ENCODE data around the gene CENPL. TPM values are rescaled to one million over a fixed set of nuclear protein-coding genes. Genes with fewer than 3 reads are reported as not detected.

CENPL gene
- total and polyA plus RNA-seq, 10 of the 15 experiments (the other 5 are each of a cell fraction or from before 2014, with no cell fraction given): 14.9 to 32.1 (median 24.5) TPM

- in situ Hi-C loops (cut with MboI) (no loop called here), intact Hi-C loops (cut with micrococcal nuclease; ENCODE audit: unreplicated experiment) (loop anchor here (10.0 kb wide), 2 partner anchors 143 to 353 kb away; no protein-coding TSS in a partner anchor)
- ChIA-PET RAD21 (ENCODE audit: unreplicated experiment) (no interaction called here), CTCF (interaction anchor here (0.7 kb wide), 1 partner anchor 432 kb away, joined by 3 read pairs; no protein-coding TSS in a partner anchor), SMC1A (ENCODE audit: uncharacterized antibody, unreplicated experiment) (interaction anchor here (1.4 to 2.2 kb wide), 2 partner anchors 15 to 1036 kb away, joined by 4 to 5 read pairs; no protein-coding TSS in a partner anchor), POLR2A (interaction anchor here (0.7 kb wide), 1 partner anchor 17 kb away, joined by 3 read pairs; no protein-coding TSS in a partner anchor)
- Histone ChIP-seq H4K20me1 (ENCODE audit: control insufficient read depth, insufficient read depth) (no peaks in the 10 kb centered on the region), H3K79me2 (ENCODE audit: control insufficient read depth, insufficient read depth, low read length) (peaks cover 27% of the 10 kb centered on the region), H2AFZ (ENCODE audit: control insufficient read depth, low read depth, low read length) (no peak overlapping the region), H3K4me1 (ENCODE audit: control insufficient read depth, insufficient read depth, low read length) (peaks cover 4% of the 10 kb centered on the region; the same call in 1 of the 2 replicates), H3K4me2 (ENCODE audit: control insufficient read depth, insufficient read depth) (no peak overlapping the region), H3K4me3 (no peak overlapping the region), H3K27me3 (replicated peaks in 1 of 2; ENCODE audit: control insufficient read depth in 2 of 2, insufficient read depth in 2 of 2, low read length in 1 of 2) (no peaks in the 10 kb centered on the region), H3K27ac (ENCODE audit: control insufficient read depth, insufficient read depth) (no peak overlapping the region), H3K36me3 (ENCODE audit: control insufficient read depth in 2 of 2, insufficient read depth in 2 of 2, low read length in 1 of 2) (peaks cover 4 to 35% of the 10 kb centered on the region in 2 experiments), H3K9ac (ENCODE audit: control insufficient read depth, insufficient read depth, low read length) (no peak overlapping the region), H3K9me3 (replicated peaks; ENCODE audit: control insufficient read depth, insufficient read depth, low read length) (no peaks in the 10 kb centered on the region)
- DNase-seq (ENCODE audit: low read depth, low spot score) (no peak), FAIRE-seq (no peak), ATAC-seq (peak; percentile 21)
- WGBS (ENCODE audit: insufficient coverage, insufficient replicate concordance, low lambda C conversion rate, missing lambda C conversion rate): 80% methylated on average over 7 of the region's 7 CpGs
- BruUV-seq (replicated peaks): no TSS peak
- no peak for TF ChIP-seq CEBPZ (IDR thresholded peaks at IDR 0.05; ENCODE audit: low read depth, low read length)
- 0 out of 2 replicates have a peak, but pooled peaks have one; percentile 8 for TF ChIP-seq BMI1 (IDR thresholded peaks at IDR 0.05; ENCODE audit: borderline replicate concordance)
- TF ChIP-seq EGR1 (IDR thresholded peaks at IDR 0.05; ENCODE audit: borderline replicate concordance in 1 of 2, low read depth in 2 of 2, low read length in 2 of 2): no peak
- TF ChIP-seq, protein P1, sequence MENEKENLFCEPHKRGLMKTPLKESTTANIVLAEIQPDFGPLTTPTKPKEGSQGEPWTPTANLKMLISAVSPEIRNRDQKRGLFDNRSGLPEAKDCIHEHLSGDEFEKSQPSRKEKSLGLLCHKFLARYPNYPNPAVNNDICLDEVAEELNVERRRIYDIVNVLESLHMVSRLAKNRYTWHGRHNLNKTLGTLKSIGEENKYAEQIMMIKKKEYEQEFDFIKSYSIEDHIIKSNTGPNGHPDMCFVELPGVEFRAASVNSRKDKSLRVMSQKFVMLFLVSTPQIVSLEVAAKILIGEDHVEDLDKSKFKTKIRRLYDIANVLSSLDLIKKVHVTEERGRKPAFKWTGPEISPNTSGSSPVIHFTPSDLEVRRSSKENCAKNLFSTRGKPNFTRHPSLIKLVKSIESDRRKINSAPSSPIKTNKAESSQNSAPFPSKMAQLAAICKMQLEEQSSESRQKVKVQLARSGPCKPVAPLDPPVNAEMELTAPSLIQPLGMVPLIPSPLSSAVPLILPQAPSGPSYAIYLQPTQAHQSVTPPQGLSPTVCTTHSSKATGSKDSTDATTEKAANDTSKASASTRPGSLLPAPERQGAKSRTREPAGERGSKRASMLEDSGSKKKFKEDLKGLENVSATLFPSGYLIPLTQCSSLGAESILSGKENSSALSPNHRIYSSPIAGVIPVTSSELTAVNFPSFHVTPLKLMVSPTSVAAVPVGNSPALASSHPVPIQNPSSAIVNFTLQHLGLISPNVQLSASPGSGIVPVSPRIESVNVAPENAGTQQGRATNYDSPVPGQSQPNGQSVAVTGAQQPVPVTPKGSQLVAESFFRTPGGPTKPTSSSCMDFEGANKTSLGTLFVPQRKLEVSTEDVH (IDR thresholded peaks at IDR 0.05; ENCODE audit: low read depth, partially characterized antibody): no peak
- TF ChIP-seq ZNF24 (IDR thresholded peaks at IDR 0.05): no peak
- 0 out of 2 replicates have a peak, but pooled peaks have one; percentile 46 for TF ChIP-seq SMAD5 (IDR thresholded peaks at IDR 0.05; ENCODE audit: low read depth)
- TF ChIP-seq YBX1 (IDR thresholded peaks at IDR 0.05): no peak
- TF ChIP-seq, protein P2, sequence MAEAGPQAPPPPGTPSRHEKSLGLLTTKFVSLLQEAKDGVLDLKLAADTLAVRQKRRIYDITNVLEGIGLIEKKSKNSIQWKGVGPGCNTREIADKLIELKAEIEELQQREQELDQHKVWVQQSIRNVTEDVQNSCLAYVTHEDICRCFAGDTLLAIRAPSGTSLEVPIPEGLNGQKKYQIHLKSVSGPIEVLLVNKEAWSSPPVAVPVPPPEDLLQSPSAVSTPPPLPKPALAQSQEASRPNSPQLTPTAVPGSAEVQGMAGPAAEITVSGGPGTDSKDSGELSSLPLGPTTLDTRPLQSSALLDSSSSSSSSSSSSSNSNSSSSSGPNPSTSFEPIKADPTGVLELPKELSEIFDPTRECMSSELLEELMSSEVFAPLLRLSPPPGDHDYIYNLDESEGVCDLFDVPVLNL (IDR thresholded peaks at IDR 0.05; ENCODE audit: low read depth, low read length): no peak
- TF ChIP-seq, protein P3, sequence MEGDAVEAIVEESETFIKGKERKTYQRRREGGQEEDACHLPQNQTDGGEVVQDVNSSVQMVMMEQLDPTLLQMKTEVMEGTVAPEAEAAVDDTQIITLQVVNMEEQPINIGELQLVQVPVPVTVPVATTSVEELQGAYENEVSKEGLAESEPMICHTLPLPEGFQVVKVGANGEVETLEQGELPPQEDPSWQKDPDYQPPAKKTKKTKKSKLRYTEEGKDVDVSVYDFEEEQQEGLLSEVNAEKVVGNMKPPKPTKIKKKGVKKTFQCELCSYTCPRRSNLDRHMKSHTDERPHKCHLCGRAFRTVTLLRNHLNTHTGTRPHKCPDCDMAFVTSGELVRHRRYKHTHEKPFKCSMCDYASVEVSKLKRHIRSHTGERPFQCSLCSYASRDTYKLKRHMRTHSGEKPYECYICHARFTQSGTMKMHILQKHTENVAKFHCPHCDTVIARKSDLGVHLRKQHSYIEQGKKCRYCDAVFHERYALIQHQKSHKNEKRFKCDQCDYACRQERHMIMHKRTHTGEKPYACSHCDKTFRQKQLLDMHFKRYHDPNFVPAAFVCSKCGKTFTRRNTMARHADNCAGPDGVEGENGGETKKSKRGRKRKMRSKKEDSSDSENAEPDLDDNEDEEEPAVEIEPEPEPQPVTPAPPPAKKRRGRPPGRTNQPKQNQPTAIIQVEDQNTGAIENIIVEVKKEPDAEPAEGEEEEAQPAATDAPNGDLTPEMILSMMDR (IDR thresholded peaks at IDR 0.05 in 2 of 3, conservative IDR thresholded peaks at IDR 0.05 in 1 of 3; ENCODE audit: control insufficient read depth in 2 of 3, extremely low read depth in 1 of 3, insufficient read depth in 1 of 3, low read depth in 3 of 3, low read length in 3 of 3): no peak
- TF ChIP-seq PAX5 (IDR thresholded peaks at IDR 0.05; ENCODE audit: borderline replicate concordance, low read depth, low read length): no peak
- no peak for TF ChIP-seq IRF3 (IDR thresholded peaks at IDR 0.05)
- TF ChIP-seq SMAD1 (IDR thresholded peaks at IDR 0.05; ENCODE audit: low read depth, partially characterized antibody): no peak
- no peak for TF ChIP-seq NFYB (IDR thresholded peaks at IDR 0.05; ENCODE audit: insufficient read depth, low read depth, low read length)
These were observed 37.1 kb upstream of the CENPL start for GRCh38 chr1:173861731-173862145.

All from GM12878 (cell line).